ENCODE data around the gene TGFBRAP1. TPM values are rescaled to one million over a fixed set of nuclear protein-coding genes. Genes with fewer than 3 reads are reported as not detected.

Gene TGFBRAP1
- total and polyA plus RNA-seq, 4 donors: 5.1 to 21.5 (median 12.3) TPM

DNA sequence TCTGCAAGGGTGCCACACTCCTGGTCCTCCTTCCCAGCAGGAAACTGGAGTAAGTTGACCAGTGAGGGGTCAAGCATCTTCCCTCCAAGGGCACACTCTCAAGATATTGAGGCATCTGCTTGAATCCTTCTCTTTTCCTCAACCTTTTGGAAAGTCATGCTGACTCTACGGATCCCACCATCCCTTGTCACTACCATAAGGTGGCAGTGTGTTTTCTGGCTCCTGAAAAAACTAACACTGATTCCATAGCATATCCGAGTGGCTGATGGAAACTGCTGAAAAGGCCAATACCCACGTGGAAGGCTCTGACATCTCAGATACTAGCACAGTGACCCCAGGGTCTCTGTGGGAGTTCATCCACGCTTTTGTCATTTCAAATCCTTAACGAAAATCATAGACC is 50.9 kb downstream of the TGFBRAP1 start:
- intact Hi-C loops (cut with DNase I): no loop called here
- ATAC-seq (ENCODE audit: low FRiP score) (no peak), DNase-seq (no peak)
- Histone ChIP-seq H3K4me1 (ENCODE audit: control insufficient read depth in 1 of 2, insufficient read depth in 2 of 2, low read length in 2 of 2) (no peaks in the 10 kb centered on the region), H3K27me3 (ENCODE audit: control insufficient read depth in 1 of 2, insufficient read depth in 2 of 2, low read length in 1 of 2) (no peaks in the 10 kb centered on the region), H3K9me3 (ENCODE audit: control insufficient read depth, low read length) (no peaks in the 10 kb centered on the region), H3K4me3 (ENCODE audit: low read length in 2 of 2) (no peak overlapping the region), H3K36me3 (ENCODE audit: control insufficient read depth in 1 of 2, insufficient read depth in 2 of 2, low read length in 1 of 2) (peaks cover 3 to 18% of the 10 kb centered on the region in 2 donors), H3K27ac (ENCODE audit: low read depth in 1 of 2, low read length in 2 of 2) (no peak overlapping the region)
- WGBS, 2 donors: 60 to 62% methylated on average over 5 of the region's 5 CpGs

DNA sequence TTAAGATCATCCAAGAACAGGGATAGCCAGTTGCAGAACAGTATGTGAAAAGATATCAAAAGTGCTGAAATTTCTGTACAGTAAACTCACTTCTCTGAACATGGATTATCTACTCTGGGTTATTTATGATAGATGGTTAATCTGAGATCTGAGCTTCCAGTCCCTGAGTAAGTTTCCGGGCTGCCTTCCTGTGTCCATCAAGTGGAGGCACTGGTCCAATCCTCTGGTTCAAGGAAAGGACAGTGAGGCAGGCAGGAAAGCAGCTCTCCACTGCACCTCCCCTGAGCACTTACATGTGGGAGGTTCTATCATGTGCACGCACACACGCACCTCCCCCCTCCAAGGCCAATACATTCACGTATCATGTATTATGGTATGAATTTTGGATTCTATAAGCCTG is 55.5 kb downstream of the TGFBRAP1 start:
- no peak for ATAC-seq (ENCODE audit: low FRiP score)
- H3K36me3 ChIP-seq (ENCODE audit: control insufficient read depth in 1 of 2, insufficient read depth in 2 of 2, low read length in 1 of 2): peaks cover 6 to 24% of the 10 kb centered on the region in 2 donors
- H3K9me3 ChIP-seq (ENCODE audit: control insufficient read depth, low read length): no peaks in the 10 kb centered on the region
- no peaks in the 10 kb centered on the region for H3K27me3 ChIP-seq (ENCODE audit: control insufficient read depth in 1 of 2, insufficient read depth in 2 of 2, low read length in 1 of 2)
- intact Hi-C loops (cut with DNase I): no loop called here
- H3K4me3 ChIP-seq (ENCODE audit: low read length in 2 of 2): no peak overlapping the region
- DNase-seq: no peak
- WGBS, 2 donors: 81 to 86% methylated on average over 4 of the region's 4 CpGs
- no peaks in the 10 kb centered on the region for H3K4me1 ChIP-seq (ENCODE audit: control insufficient read depth in 1 of 2, insufficient read depth in 2 of 2, low read length in 2 of 2)
- no peak overlapping the region for H3K27ac ChIP-seq (ENCODE audit: low read depth in 1 of 2, low read length in 2 of 2)

DNA sequence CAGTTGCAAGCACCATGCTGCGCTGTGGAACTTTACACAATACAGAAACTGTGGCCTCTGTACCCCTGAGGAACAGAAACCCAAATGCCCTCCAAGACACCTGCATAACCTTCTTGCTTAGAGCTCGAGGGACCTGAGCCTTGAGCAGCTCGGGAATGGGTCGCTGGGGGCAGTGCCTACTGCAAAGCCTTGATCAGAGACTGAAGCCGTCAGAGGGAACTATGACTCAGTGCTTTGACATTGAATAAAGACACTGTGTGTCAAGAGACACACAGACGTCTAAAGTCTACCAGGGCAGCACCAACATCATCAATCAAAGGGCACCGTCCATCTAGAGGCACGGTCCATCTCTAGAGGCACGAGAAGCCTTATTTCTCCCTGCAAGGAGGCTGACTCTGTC is 57.4 kb downstream of the TGFBRAP1 start:
- Histone ChIP-seq H3K27me3 (ENCODE audit: control insufficient read depth in 1 of 2, insufficient read depth in 2 of 2, low read length in 1 of 2) (no peaks in the 10 kb centered on the region), H3K27ac (ENCODE audit: low read depth in 1 of 2, low read length in 2 of 2) (no peak overlapping the region), H3K36me3 (ENCODE audit: control insufficient read depth in 1 of 2, insufficient read depth in 2 of 2, low read length in 1 of 2) (peaks cover 6 to 25% of the 10 kb centered on the region in 2 donors), H3K9me3 (ENCODE audit: control insufficient read depth, low read length) (no peaks in the 10 kb centered on the region), H3K4me1 (ENCODE audit: control insufficient read depth in 1 of 2, insufficient read depth in 2 of 2, low read length in 2 of 2) (no peaks in the 10 kb centered on the region), H3K4me3 (ENCODE audit: low read length in 2 of 2) (no peak overlapping the region)
- ATAC-seq (ENCODE audit: low FRiP score): no peak
- intact Hi-C loops (cut with DNase I): no loop called here
- 77% methylated on average over 9 of the region's 9 CpGs for WGBS, 2 donors
- DNase-seq: no peak

DNA sequence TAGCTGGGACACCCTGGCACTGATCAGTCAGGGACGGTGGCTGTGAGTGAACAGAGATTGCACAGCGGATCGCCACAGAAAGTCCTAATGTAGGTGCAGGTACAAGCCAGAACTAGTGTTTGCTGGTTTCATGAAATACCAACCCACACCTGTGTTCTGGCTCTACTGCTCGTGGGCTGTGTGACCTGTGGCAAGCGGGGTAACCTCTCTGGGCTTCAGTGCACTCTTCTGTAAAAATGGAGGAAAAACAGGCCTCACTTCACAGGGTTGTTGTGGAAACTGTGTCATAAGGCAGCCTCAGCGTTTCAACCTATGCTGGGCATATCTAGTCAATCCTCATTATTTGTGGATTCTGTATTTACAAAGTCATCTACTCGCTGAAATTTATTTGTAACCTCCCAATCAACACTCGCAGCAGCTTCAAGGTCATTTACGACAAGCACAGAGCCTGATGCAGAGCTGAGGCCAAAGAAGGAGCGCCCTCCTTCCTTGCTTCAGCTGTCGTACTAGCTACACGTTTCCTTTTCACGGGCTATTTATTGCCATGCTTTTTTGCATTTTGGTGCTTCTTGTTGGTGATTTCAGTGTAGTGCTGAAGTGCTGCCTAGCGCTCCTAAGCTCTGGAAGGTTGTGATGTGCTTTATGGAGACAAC is 58.0 kb downstream of the TGFBRAP1 start:
- Histone ChIP-seq H3K36me3 (ENCODE audit: control insufficient read depth in 1 of 2, insufficient read depth in 2 of 2, low read length in 1 of 2) (peaks cover 6 to 26% of the 10 kb centered on the region in 2 donors), H3K4me3 (ENCODE audit: low read length in 2 of 2) (no peak overlapping the region), H3K27ac (ENCODE audit: low read depth in 1 of 2, low read length in 2 of 2) (no peak overlapping the region), H3K9me3 (ENCODE audit: control insufficient read depth, low read length) (no peaks in the 10 kb centered on the region), H3K27me3 (ENCODE audit: control insufficient read depth in 1 of 2, insufficient read depth in 2 of 2, low read length in 1 of 2) (no peaks in the 10 kb centered on the region), H3K4me1 (ENCODE audit: control insufficient read depth in 1 of 2, insufficient read depth in 2 of 2, low read length in 2 of 2) (no peaks in the 10 kb centered on the region)
- 88 to 92% methylated on average over 14 of the region's 14 CpGs for WGBS, 2 donors
- intact Hi-C loops (cut with DNase I): no loop called here
- ATAC-seq (ENCODE audit: low FRiP score) (no peak), DNase-seq (no peak)

DNA sequence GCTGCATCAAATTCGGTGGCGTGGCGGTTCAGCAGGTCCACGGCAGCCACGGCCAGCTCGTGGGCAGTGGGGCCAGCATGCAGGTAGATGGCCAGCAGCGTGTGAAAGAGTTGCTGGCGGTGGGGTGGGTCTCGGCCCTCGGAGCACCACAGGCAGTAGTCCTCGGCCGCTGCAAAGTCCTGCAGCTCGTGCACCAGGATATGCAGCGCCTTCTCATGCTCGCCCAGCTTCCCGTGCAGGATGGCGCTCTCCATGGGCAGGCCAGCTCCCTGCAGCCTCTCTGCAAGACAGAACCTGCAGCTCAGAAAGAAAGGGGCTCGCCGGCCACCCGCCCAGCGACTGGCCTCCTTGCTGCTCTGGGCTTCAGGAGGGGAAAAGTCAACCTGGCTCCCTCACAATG is 60.1 kb downstream of the TGFBRAP1 start:
- Histone ChIP-seq H3K9me3 (ENCODE audit: control insufficient read depth, low read length) (no peaks in the 10 kb centered on the region), H3K4me1 (ENCODE audit: control insufficient read depth in 1 of 2, insufficient read depth in 2 of 2, low read length in 2 of 2) (no peaks in the 10 kb centered on the region), H3K27ac (ENCODE audit: low read depth in 1 of 2, low read length in 2 of 2) (no peak overlapping the region), H3K4me3 (ENCODE audit: low read length in 2 of 2) (no peak overlapping the region), H3K27me3 (ENCODE audit: control insufficient read depth in 1 of 2, insufficient read depth in 2 of 2, low read length in 1 of 2) (no peaks in the 10 kb centered on the region), H3K36me3 (ENCODE audit: control insufficient read depth in 1 of 2, insufficient read depth in 2 of 2, low read length in 1 of 2) (peaks cover 2 to 18% of the 10 kb centered on the region in 2 donors)
- ATAC-seq (ENCODE audit: low FRiP score): no peak
- DNase-seq: no peak
- intact Hi-C loops (cut with DNase I): no loop called here
- 96% methylated on average over 21 of the region's 21 CpGs for WGBS, 2 donors

DNA sequence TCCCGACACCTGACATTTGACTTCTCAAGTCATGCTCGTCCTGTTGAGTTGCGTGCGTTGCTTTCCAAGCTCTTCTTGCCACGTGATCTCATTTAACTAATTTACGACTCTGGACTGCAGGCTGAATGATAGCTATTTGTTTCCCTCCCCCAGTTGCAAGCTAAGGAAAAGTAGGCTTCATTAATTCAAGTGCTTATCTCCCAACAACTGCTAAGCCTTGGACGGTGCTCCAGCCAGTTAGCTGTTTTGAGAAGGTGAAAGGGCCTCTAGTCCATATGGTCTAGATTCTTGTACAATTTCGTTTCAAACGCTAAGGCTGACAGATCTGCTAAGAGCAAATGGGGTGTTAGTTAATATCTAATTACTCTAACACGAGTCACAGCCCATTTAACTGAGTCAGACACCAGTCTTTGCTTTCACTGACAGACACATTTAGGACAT is 66.9 kb downstream of the TGFBRAP1 start:
- DNase-seq (no peak), ATAC-seq (ENCODE audit: low FRiP score) (no peak)
- peaks cover 0 to 4% of the 10 kb centered on the region in 2 donors for H3K36me3 ChIP-seq (ENCODE audit: control insufficient read depth in 1 of 2, insufficient read depth in 2 of 2, low read length in 1 of 2)
- WGBS, 2 donors: 79 to 81% methylated on average over 10 of the region's 10 CpGs
- H3K27ac ChIP-seq (ENCODE audit: low read depth in 1 of 2, low read length in 2 of 2): no peak overlapping the region
- H3K4me3 ChIP-seq (ENCODE audit: low read length in 2 of 2): no peak overlapping the region
- intact Hi-C loops (cut with DNase I): no loop called here
- no peaks in the 10 kb centered on the region for H3K9me3 ChIP-seq (ENCODE audit: control insufficient read depth, low read length)
- no peaks in the 10 kb centered on the region for H3K27me3 ChIP-seq (ENCODE audit: control insufficient read depth in 1 of 2, insufficient read depth in 2 of 2, low read length in 1 of 2)
- no peaks in the 10 kb centered on the region for H3K4me1 ChIP-seq (ENCODE audit: control insufficient read depth in 1 of 2, insufficient read depth in 2 of 2, low read length in 2 of 2)

DNA sequence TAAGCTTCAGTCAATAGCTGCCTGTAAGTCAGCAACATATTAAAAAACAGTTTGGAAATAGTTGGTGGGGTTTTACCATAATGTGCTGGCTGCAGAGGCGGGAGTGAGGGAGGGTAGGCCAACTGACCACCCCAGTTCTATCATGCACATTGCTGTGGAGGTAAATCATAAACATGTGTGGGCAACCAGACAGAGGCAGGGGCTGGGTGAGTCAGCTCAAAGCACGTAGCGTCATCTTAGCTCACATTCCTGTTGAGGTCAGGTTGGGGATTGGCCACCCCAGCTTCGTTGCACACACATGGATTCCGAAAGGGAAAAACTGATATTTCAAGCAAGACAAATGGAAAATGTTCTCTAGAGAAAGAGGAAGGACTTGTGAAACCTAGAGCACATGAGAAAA is 68.5 kb downstream of the TGFBRAP1 start:
- WGBS, 2 donors: 63 to 67% methylated on average over 5 of the region's 5 CpGs
- ATAC-seq (ENCODE audit: low FRiP score): no peak
- intact Hi-C loops (cut with DNase I): no loop called here
- Histone ChIP-seq H3K36me3 (ENCODE audit: control insufficient read depth in 1 of 2, insufficient read depth in 2 of 2, low read length in 1 of 2) (no peaks in the 10 kb centered on the region), H3K4me1 (ENCODE audit: control insufficient read depth in 1 of 2, insufficient read depth in 2 of 2, low read length in 2 of 2) (no peaks in the 10 kb centered on the region), H3K4me3 (ENCODE audit: low read length in 2 of 2) (no peak overlapping the region), H3K9me3 (ENCODE audit: control insufficient read depth, low read length) (no peaks in the 10 kb centered on the region), H3K27ac (ENCODE audit: low read depth in 1 of 2, low read length in 2 of 2) (no peak overlapping the region), H3K27me3 (ENCODE audit: control insufficient read depth in 1 of 2, insufficient read depth in 2 of 2, low read length in 1 of 2) (no peaks in the 10 kb centered on the region)
- DNase-seq: no peak

DNA sequence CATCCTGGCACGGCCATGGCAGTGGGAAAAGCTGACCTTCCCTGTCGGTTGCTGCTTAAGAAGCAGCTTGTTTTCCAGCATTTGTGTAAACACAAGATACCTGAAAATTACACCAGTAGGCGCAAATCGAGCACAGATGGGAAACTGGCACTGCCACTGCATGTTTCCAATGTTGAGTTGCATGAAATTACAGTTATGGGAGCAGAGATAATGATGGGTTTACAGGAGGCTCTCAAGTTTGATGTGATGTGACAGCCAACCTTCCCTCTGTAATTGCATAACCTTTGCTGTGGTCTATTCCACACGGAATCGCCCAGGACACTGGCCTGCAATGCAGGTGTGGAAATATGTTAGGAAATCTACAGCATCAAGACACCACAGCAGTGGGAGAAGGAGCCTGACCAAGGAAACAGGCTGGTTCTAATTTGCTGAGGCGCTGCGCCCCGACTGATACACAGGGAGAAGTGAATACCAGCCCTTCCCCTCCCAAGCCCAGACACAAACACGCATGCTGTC is 70.6 kb downstream of the TGFBRAP1 start:
- intact Hi-C loops (cut with DNase I): no loop called here
- H3K27ac ChIP-seq (ENCODE audit: low read depth in 1 of 2, low read length in 2 of 2): no peak overlapping the region
- no peaks in the 10 kb centered on the region for H3K4me1 ChIP-seq (ENCODE audit: control insufficient read depth in 1 of 2, insufficient read depth in 2 of 2, low read length in 2 of 2)
- H3K27me3 ChIP-seq (ENCODE audit: control insufficient read depth in 1 of 2, insufficient read depth in 2 of 2, low read length in 1 of 2): no peaks in the 10 kb centered on the region
- 82% methylated on average over 10 of the region's 10 CpGs for WGBS, 2 donors
- no peak for ATAC-seq (ENCODE audit: low FRiP score)
- no peaks in the 10 kb centered on the region for H3K36me3 ChIP-seq (ENCODE audit: control insufficient read depth in 1 of 2, insufficient read depth in 2 of 2, low read length in 1 of 2)
- H3K4me3 ChIP-seq (ENCODE audit: low read length in 2 of 2): no peak overlapping the region
- no peaks in the 10 kb centered on the region for H3K9me3 ChIP-seq (ENCODE audit: control insufficient read depth, low read length)
- no peak for DNase-seq

DNA sequence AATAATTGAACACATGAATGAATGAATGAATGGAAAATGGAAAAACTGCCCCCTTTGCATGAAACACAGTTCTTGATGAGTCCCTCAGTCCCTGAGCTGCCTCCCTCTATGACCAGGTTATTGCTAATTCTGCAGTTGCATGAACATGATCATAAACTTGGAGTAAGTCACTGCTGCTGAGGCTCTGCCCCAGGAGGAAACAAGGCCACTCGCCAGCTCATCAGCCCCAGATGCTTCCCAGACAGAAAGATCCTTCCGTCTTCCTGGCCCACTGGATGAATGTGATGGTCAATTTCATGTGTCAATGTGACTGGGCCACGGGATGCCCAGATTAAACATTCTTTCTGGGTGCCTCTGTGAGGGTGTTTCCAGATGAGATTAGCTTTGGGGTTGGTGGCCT is 71.6 kb downstream of the TGFBRAP1 start:
- DNase-seq (no peak), ATAC-seq (ENCODE audit: low FRiP score) (no peak)
- H3K36me3 ChIP-seq (ENCODE audit: control insufficient read depth in 1 of 2, insufficient read depth in 2 of 2, low read length in 1 of 2): no peaks in the 10 kb centered on the region
- H3K4me1 ChIP-seq (ENCODE audit: control insufficient read depth in 1 of 2, insufficient read depth in 2 of 2, low read length in 2 of 2): no peaks in the 10 kb centered on the region
- H3K27me3 ChIP-seq (ENCODE audit: control insufficient read depth in 1 of 2, insufficient read depth in 2 of 2, low read length in 1 of 2): no peaks in the 10 kb centered on the region
- H3K27ac ChIP-seq (ENCODE audit: low read depth in 1 of 2, low read length in 2 of 2): no peak overlapping the region
- H3K9me3 ChIP-seq (ENCODE audit: control insufficient read depth, low read length): no peaks in the 10 kb centered on the region
- 87 to 90% methylated on average over 3 of the region's 3 CpGs for WGBS, 2 donors
- intact Hi-C loops (cut with DNase I): no loop called here
- no peak overlapping the region for H3K4me3 ChIP-seq (ENCODE audit: low read length in 2 of 2)
